ENCODE measurements around the gene TBC1D8. TPM values are rescaled to one million over a fixed set of nuclear protein-coding genes. Genes with fewer than 3 reads are reported as not detected.
A peak's percentile ranks its signal among the peaks of the same experiment; 100 is the strongest.

Gene TBC1D8
- total and polyA plus RNA-seq, 4 donors = 10.4 to 38.6 (median 13.4) TPM

GRCh38 chr2:100998235-100998573, 153.0 kb downstream of the TBC1D8 start:
- Histone ChIP-seq H3K27me3 (ENCODE audit: control insufficient read depth in 4 of 4, insufficient read depth in 4 of 4, low read length in 3 of 4) (no peaks in the 10 kb centered on the region), H3K4me3 (ENCODE audit: low read depth in 1 of 3, low read length in 3 of 3) (no peak overlapping the region), H3K9me3 (ENCODE audit: control insufficient read depth in 4 of 4, low read length in 3 of 4) (no peaks in the 10 kb centered on the region), H3K36me3 (ENCODE audit: control insufficient read depth in 4 of 4, insufficient read depth in 3 of 4, low read depth in 1 of 4, low read length in 3 of 4) (peaks cover 0 to 2% (median 0%) of the 10 kb centered on the region in 4 donors), H3K9ac (ENCODE audit: low read depth in 1 of 2, low read length in 2 of 2) (peak overlapping the region; percentile 58 to 74), H3K4me1 (ENCODE audit: control insufficient read depth in 4 of 4, insufficient read depth in 4 of 4, low read length in 3 of 4) (peaks cover 0 to 31% (median 21%) of the 10 kb centered on the region in 4 donors), H3K27ac (ENCODE audit: low read depth in 1 of 2, low read length in 2 of 2) (peak overlapping the region; percentile 84 to 87)
- TF ChIP-seq MAX (IDR thresholded peaks at IDR 0.05) (peak; percentile 76), CTCF (IDR thresholded peaks at IDR 0.05; ENCODE audit: low read depth, low read length, missing input control) (no peak), RAD21 (IDR thresholded peaks at IDR 0.05) (peak in 1 of 2 donors; percentile 29), RXRA (IDR thresholded peaks at IDR 0.05) (peak; percentile 77 to 81), HNF4A (conservative IDR thresholded peaks at IDR 0.05) (peak; percentile 65 to 68), EGR1 (IDR thresholded peaks at IDR 0.05; ENCODE audit: low read depth in 2 of 2) (peak in 1 of 2 donors; percentile 86), NR2F2 (IDR thresholded peaks at IDR 0.05) (peak; percentile 45), ATF3 (IDR thresholded peaks at IDR 0.05) (no peak), FOXA2 (IDR thresholded peaks at IDR 0.05) (no peak), JUND (IDR thresholded peaks at IDR 0.05) (peak in 1 of 2 donors; percentile 27), REST (IDR thresholded peaks at IDR 0.05) (peak; percentile 64), ZBTB33 (IDR thresholded peaks at IDR 0.05) (peak; percentile 66), FOXA1 (IDR thresholded peaks at IDR 0.05) (no peak), TAF1 (conservative IDR thresholded peaks at IDR 0.05) (no peak), GABPA (IDR thresholded peaks at IDR 0.05 in 1 of 2, conservative IDR thresholded peaks at IDR 0.05 in 1 of 2) (no peak), SP1 (IDR thresholded peaks at IDR 0.05) (peak; percentile 76), HNF4G (IDR thresholded peaks at IDR 0.05) (no peak), YY1 (IDR thresholded peaks at IDR 0.05) (peak; percentile 70)
- no peak for DNase-seq (ENCODE audit: low spot score)
- WGBS = 38% methylated on average over 6 of the region's 6 CpGs
